GM13977 (cell line): ENCODE data around the gene DTWD2.
"Not testable (repeated sequence)": the region's sequence is repeated elsewhere in the genome, so short reads cannot be mapped to it uniquely, and the experiment has no call there.

ENCODE experiments used
- DNase-seq: peaks from one replicate; pipeline ENCODE4 v3.0.0; 2012; ENCODE audit warnings: low spot score
- in situ Hi-C: fragments of 300-500 bp; cut with MboI; formaldehyde crosslinking; loops from one replicate; pipeline ENCODE4 v1.12.0; 2022; ENCODE audit warnings: low sequenced_read_pairs, low pct_unique_long_range_greater_than_20kb, mixed read lengths, inconsistent platforms; ENCODE audit not compliant: unreplicated experiment
- TF ChIP-seq, protein P1 (sequence below): IDR thresholded peaks from 2 replicates; pipeline ENCODE4 v1.5.1; 2012; ENCODE audit warnings: mild to moderate bottlenecking, control low read depth; ENCODE audit not compliant: insufficient read depth; ENCODE audit errors: extremely low read depth, missing control alignments

DTWD2 gene

GRCh38 chr5:118965890-118966289 lies 22.5 kb downstream of the DTWD2 start:
- in situ Hi-C loops, result no loop called here
- DNase-seq, result no peak
- TF ChIP-seq, protein P1, sequence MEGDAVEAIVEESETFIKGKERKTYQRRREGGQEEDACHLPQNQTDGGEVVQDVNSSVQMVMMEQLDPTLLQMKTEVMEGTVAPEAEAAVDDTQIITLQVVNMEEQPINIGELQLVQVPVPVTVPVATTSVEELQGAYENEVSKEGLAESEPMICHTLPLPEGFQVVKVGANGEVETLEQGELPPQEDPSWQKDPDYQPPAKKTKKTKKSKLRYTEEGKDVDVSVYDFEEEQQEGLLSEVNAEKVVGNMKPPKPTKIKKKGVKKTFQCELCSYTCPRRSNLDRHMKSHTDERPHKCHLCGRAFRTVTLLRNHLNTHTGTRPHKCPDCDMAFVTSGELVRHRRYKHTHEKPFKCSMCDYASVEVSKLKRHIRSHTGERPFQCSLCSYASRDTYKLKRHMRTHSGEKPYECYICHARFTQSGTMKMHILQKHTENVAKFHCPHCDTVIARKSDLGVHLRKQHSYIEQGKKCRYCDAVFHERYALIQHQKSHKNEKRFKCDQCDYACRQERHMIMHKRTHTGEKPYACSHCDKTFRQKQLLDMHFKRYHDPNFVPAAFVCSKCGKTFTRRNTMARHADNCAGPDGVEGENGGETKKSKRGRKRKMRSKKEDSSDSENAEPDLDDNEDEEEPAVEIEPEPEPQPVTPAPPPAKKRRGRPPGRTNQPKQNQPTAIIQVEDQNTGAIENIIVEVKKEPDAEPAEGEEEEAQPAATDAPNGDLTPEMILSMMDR, result no peak

DNA sequence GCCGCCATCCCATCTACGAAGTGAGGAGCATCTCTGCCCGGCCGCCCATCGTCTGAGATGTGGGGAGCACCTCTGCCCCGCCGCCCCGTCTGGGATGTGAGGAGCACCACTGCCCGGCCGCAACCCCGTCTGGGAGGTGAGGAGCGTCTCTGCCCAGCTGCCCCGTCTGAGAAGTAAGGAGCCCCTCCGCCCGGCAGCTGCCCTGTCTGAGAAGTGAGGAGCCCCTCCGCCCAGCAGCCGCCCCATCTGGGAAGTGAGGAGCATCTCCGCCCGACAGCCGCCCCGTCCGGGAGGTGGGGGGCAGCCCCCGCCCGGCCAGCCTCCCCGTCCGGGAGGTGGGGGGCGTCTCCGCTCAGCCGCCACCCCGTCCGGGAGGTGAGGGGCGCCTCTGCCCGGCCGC lies 23.4 kb downstream of the DTWD2 start:
- DNase-seq, in situ Hi-C loops: not testable (repeated sequence)

DNA sequence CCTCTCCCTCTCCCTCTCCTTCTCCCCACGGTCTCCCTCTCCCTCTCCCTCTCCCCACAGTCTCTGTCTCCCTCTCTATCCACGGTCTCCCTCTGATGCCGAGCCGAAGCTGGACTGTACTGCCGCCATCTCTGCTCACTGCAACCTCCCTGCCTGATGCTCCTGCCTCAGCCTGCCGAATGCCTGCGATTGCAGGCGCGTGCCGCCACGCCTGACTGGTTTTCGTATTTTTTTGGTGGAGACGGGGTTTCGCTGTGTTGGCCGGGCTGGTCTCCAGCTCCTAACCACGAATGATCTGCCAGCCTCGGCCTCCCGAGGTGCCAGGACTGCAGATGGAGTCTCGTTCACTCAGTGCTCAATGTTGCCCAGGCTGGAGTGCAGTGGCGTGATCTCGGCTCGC lies 24.0 kb downstream of the DTWD2 start:
- DNase-seq, in situ Hi-C loops: not testable (repeated sequence)

- DNase-seq, result no peak
- in situ Hi-C loops, result no loop called here
- TF ChIP-seq, protein P1, result no peak
Measured at GRCh38 chr5:118963169-118963568, 25.2 kb downstream of the DTWD2 start.

GRCh38 chr5:118960557-118960956 lies 27.8 kb downstream of the DTWD2 start:
- no peak for DNase-seq
- in situ Hi-C loops, result no loop called here
- TF ChIP-seq, protein P1, result no peak

DNA sequence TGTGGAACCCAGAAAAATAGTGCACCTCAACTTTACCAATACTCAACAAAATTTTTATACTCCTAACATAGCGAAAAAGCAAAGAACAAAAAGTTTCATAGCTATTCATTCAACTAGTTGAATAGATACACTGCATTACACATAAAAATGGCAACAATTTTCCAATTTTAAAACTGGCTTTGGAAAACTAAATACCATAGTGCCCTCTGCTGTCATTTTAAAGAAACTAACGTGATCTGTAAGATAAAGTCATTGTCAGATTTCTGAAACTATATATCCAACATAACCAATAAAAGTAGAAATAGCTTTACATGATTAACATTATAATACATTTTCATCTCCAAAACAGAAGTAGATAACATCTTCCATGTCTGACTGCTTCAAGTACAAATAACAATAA lies 31.6 kb downstream of the DTWD2 start:
- TF ChIP-seq, protein P1, result peak; percentile 35
- DNase-seq, result no peak
- in situ Hi-C loops, result no loop called here

- TF ChIP-seq, protein P1, result no peak
- no peak for DNase-seq
- in situ Hi-C loops, result no loop called here
Measured at GRCh38 chr5:118953652-118954005, 34.7 kb downstream of the DTWD2 start.

DNA sequence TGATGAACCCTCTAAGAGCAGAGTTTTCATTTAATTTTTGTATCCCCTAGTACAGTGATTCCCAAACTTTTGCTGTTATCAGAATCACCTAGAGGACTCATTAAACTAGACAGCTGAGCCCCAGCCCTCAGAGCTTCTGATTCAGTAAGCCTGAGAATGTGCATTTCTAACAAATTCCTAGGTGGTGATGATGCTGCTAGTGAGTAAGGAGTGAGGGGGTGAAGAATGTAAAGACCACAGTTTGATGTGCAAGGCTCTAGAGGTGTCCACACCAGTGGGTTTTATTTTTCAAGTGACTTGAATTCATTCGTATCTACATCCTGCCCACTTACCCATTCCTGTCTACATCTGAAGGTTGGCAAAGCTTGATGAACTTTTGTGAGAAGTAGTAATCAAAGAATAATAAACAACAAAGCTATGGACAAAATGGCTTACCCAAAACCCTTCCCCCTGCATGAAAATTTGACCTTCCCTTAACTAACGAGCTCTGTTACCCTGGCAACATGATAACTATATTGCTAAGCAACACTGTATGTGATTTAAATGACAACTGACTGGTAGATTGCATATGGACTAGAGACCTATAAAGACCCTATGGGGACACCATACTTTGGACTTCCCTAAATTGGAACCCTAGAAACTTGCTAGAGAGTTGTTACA lies 35.2 kb downstream of the DTWD2 start:
- in situ Hi-C loops, result no loop called here
- no peak for DNase-seq
- TF ChIP-seq, protein P1, result no peak

- in situ Hi-C loops, DNase-seq: not testable (repeated sequence)
Measured at GRCh38 chr5:118952306-118952705, 36.0 kb downstream of the DTWD2 start.

DNA sequence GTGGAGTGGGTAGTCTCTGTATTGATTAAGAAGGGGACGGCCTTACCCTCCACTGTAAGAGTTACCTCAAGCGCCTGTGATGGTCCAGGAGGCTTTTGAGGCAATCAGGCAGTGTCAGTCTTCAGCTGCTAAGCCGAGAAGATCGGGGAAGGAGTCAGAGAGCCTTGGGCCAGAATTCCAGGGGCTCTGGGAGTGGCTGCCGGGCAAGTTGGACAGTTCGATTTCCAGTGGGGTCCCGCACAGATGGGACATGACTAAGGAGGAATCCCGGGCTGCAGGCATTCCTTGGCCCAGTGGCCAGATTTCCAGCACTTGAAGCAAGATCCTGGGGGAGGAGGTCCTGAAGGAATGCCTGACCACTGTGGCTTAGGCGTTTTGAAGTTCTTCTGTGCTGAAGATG lies 38.0 kb downstream of the DTWD2 start:
- DNase-seq, in situ Hi-C loops: not testable (repeated sequence)
